ENCODE measurements around the gene CBL. TPM values are rescaled to one million over a fixed set of nuclear protein-coding genes. Genes with fewer than 3 reads are reported as not detected.

The CBL gene
- total RNA-seq, 2 experiments from 2014 or later, result 19.2 to 59.1 TPM

DNA sequence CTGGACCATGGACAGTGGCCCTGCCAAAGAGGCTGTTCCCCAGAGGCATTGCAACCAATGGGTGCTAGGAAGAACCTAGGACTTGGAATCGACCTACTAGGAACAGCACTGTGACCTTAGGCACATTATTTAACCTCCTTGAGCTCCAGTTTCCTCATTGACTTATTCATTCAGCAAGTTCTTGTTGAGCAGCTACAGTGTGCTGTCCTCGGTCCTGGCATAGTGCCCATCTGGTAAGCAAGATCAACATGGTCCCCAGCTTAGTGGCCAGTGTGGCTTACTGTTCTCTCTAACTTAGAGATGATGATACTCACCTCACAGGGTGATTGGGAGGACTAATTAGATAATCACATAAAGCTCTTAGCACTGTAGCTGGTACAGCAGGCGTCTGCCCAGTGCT is 49.1 kb upstream of the CBL start:
- H3K4me1 ChIP-seq (ENCODE audit: insufficient read depth, low read length, poor library complexity, severe bottlenecking), result peaks cover 5% of the 10 kb centered on the region
- ChIA-PET CTCF (ENCODE audit: unreplicated experiment) (no interaction called here), POLR2A (interaction anchor here (0.9 kb wide), 1 partner anchor 43 kb away, joined by 5 read pairs; no protein-coding TSS in a partner anchor)
- H2AFZ ChIP-seq (ENCODE audit: low read length), result no peak overlapping the region
- no peak overlapping the region for H3K4me3 ChIP-seq (ENCODE audit: low read depth, low read length, poor library complexity, severe bottlenecking)
- intact Hi-C loops (cut with micrococcal nuclease; ENCODE audit: unreplicated experiment), result no loop called here
- no peak overlapping the region for H3K4me2 ChIP-seq (ENCODE audit: low read length)
- no peaks in the 10 kb centered on the region for H3K79me2 ChIP-seq (ENCODE audit: insufficient read depth, low read depth, low read length)
- TF ChIP-seq, protein P1, sequence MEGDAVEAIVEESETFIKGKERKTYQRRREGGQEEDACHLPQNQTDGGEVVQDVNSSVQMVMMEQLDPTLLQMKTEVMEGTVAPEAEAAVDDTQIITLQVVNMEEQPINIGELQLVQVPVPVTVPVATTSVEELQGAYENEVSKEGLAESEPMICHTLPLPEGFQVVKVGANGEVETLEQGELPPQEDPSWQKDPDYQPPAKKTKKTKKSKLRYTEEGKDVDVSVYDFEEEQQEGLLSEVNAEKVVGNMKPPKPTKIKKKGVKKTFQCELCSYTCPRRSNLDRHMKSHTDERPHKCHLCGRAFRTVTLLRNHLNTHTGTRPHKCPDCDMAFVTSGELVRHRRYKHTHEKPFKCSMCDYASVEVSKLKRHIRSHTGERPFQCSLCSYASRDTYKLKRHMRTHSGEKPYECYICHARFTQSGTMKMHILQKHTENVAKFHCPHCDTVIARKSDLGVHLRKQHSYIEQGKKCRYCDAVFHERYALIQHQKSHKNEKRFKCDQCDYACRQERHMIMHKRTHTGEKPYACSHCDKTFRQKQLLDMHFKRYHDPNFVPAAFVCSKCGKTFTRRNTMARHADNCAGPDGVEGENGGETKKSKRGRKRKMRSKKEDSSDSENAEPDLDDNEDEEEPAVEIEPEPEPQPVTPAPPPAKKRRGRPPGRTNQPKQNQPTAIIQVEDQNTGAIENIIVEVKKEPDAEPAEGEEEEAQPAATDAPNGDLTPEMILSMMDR (conservative IDR thresholded peaks at IDR 0.05; ENCODE audit: low read length), result no peak
- no peak for TF ChIP-seq EZH2phosphoT487 (IDR thresholded peaks at IDR 0.05; ENCODE audit: borderline replicate concordance, low read depth, low read length)
- no peaks in the 10 kb centered on the region for H4K20me1 ChIP-seq (ENCODE audit: insufficient read depth, low read length)
- DNase-seq (ENCODE audit: low spot score), result no peak
- H3K27ac ChIP-seq (ENCODE audit: low read depth, low read length, poor library complexity, severe bottlenecking), result no peak overlapping the region
- BruUV-seq (replicated peaks), result no TSS peak
- no peaks in the 10 kb centered on the region for H3K36me3 ChIP-seq (ENCODE audit: insufficient read depth, low read length)
- no peaks in the 10 kb centered on the region for H3K9me2 ChIP-seq (ENCODE audit: insufficient read depth, low read length)
- H3K9me3 ChIP-seq (ENCODE audit: low read length), result no peaks in the 10 kb centered on the region

DNA sequence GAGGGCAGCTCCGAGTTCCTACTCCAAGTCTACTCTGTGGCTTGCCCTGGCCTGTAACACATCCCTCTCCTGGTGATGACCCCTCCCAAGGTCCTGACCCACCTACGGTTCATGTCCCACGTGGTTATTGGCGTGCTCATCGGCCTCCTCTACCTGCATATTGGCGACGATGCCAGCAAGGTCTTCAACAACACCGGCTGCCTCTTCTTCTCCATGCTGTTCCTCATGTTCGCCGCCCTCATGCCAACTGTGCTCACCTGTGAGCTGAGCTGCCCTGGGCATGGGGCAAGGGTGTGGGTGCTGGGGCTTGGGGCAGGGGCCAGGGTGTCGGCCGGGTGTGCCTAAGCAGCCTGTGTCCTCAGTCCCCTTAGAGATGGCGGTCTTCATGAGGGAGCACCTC is 47.7 kb upstream of the CBL start:
- Histone ChIP-seq H3K4me1 (ENCODE audit: insufficient read depth, low read length, poor library complexity, severe bottlenecking) (peaks cover 5% of the 10 kb centered on the region), H3K4me2 (ENCODE audit: low read length) (no peak overlapping the region), H3K4me3 (ENCODE audit: low read depth, low read length, poor library complexity, severe bottlenecking) (no peak overlapping the region), H3K9me3 (ENCODE audit: low read length) (no peaks in the 10 kb centered on the region), H3K36me3 (ENCODE audit: insufficient read depth, low read length) (no peaks in the 10 kb centered on the region), H3K27ac (ENCODE audit: low read depth, low read length, poor library complexity, severe bottlenecking) (no peak overlapping the region), H3K79me2 (ENCODE audit: insufficient read depth, low read depth, low read length) (no peaks in the 10 kb centered on the region), H2AFZ (ENCODE audit: low read length) (no peak overlapping the region), H3K9me2 (ENCODE audit: insufficient read depth, low read length) (no peaks in the 10 kb centered on the region), H4K20me1 (ENCODE audit: insufficient read depth, low read length) (no peaks in the 10 kb centered on the region)
- ChIA-PET CTCF (ENCODE audit: unreplicated experiment) (no interaction called here), POLR2A (interaction anchor here (0.6 kb wide), 1 partner anchor 26 kb away, joined by 3 read pairs; no protein-coding TSS in a partner anchor)
- intact Hi-C loops (cut with micrococcal nuclease; ENCODE audit: unreplicated experiment), result no loop called here
- no TSS peak for BruUV-seq (replicated peaks)
- TF ChIP-seq, protein P1 (conservative IDR thresholded peaks at IDR 0.05; ENCODE audit: low read length), result no peak
- no peak for TF ChIP-seq EZH2phosphoT487 (IDR thresholded peaks at IDR 0.05; ENCODE audit: borderline replicate concordance, low read depth, low read length)
- no peak for DNase-seq (ENCODE audit: low spot score)

DNA sequence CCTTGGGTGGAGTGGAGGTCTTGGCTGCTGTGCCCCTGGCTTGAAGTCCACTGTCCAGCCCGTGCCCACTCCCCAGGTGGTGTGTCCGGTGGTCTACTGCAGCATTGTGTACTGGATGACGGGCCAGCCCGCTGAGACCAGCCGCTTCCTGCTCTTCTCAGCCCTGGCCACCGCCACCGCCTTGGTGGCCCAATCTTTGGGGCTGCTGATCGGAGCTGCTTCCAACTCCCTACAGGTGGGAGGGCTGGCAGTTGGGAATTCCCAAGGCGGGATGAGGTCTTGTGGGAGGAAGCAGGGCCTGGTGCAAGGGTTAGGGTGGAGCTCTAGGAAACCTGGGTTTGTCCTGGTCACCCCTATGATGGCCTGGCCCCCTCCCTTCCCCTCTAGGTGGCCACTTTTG is 46.0 kb upstream of the CBL start:
- no peak overlapping the region for H3K4me2 ChIP-seq (ENCODE audit: low read length)
- no peaks in the 10 kb centered on the region for H3K79me2 ChIP-seq (ENCODE audit: insufficient read depth, low read depth, low read length)
- TF ChIP-seq, protein P1 (conservative IDR thresholded peaks at IDR 0.05; ENCODE audit: low read length), result no peak
- TF ChIP-seq EZH2phosphoT487 (IDR thresholded peaks at IDR 0.05; ENCODE audit: borderline replicate concordance, low read depth, low read length), result no peak
- no peak for DNase-seq (ENCODE audit: low spot score)
- no peaks in the 10 kb centered on the region for H3K36me3 ChIP-seq (ENCODE audit: insufficient read depth, low read length)
- H3K27ac ChIP-seq (ENCODE audit: low read depth, low read length, poor library complexity, severe bottlenecking), result no peak overlapping the region
- no peaks in the 10 kb centered on the region for H3K9me3 ChIP-seq (ENCODE audit: low read length)
- H4K20me1 ChIP-seq (ENCODE audit: insufficient read depth, low read length), result no peaks in the 10 kb centered on the region
- intact Hi-C loops (cut with micrococcal nuclease; ENCODE audit: unreplicated experiment), result no loop called here
- H2AFZ ChIP-seq (ENCODE audit: low read length), result no peak overlapping the region
- H3K9me2 ChIP-seq (ENCODE audit: insufficient read depth, low read length), result no peaks in the 10 kb centered on the region
- peaks cover 5% of the 10 kb centered on the region for H3K4me1 ChIP-seq (ENCODE audit: insufficient read depth, low read length, poor library complexity, severe bottlenecking)
- CTCF ChIA-PET (ENCODE audit: unreplicated experiment), result interaction anchor here (0.7 kb wide), 1 partner anchor 163 kb away, joined by 3 read pairs; no protein-coding TSS in a partner anchor
- H3K4me3 ChIP-seq (ENCODE audit: low read depth, low read length, poor library complexity, severe bottlenecking), result no peak overlapping the region
- no TSS peak for BruUV-seq (replicated peaks)
- POLR2A ChIA-PET, result interaction anchor here (0.6 kb wide), 1 partner anchor 21 kb away, joined by 3 read pairs; no protein-coding TSS in a partner anchor
